Measurements from ENCODE around the gene RBMS3.

The RBMS3 gene

DNA sequence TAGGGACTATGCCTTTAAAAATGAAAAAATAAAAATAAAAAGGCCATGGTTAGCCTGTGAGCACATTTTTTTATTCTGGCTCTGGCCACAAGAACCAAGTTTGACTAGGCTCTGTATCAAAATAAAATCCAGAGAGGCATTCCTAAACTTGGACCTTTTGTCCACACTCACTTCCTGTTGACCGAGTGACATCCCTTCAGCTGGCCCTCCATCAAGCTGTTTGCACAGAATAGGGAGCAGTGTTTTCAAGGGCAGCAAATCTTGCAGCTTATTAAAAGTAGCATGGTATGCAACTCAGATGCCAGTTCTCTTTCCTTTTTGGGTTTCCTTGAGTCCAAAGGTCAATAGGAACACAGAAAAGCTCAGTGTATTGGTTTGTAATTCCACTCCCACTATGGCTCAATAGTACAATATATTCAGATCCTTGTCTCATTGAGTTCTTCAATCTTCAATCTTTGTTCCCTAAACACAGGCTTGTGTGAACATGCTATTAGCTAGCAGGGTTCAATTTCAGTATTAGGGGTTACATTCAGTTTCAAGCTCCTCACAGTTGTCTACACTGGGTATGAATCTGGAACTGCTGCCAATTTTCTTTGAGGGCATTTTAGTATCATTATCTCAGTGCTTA is 244.5 kb downstream of the RBMS3 start:
- DNase-seq (ENCODE audit: low read depth in 2 of 2): no peak

DNA sequence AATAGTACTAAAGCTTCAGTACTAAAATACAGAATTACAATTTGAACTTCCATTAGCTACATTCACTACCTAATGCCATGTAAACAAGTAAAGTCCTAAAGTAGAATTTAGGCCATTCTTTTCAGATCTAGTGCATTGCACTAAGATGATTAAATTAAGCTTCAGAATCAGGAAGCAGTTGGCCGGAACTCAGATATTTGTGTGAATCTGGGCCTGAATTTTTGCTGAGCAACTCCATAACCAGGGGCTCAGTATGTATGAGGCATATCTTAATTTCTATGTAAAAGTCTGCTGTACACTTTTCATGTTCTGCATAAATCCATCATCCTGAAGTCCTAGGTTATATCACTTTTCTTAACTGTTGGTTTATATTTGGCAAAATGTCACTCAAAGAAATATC is 246.4 kb downstream of the RBMS3 start:
- no peak for DNase-seq (ENCODE audit: low read depth in 2 of 2)

DNA sequence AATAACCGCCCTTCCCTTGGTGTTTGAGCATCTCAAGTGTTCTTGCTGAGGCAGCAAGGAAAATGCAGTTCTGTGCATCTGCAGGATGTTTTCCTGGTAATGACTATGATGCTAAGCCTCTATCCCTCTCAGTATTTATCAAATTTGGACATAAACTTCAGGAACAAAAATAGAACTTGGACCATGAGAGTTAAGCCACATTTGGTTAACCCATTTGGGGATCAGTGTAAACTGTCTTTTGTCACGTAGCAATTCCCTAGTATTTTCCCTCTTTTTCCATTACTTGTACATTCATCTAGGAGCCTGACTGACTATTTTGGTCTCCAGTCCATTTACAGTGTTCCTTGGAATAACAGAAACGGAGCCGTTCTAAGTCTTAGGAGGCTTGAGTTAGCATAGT is 250.8 kb downstream of the RBMS3 start:
- no peak for DNase-seq (ENCODE audit: low read depth in 2 of 2)

DNA sequence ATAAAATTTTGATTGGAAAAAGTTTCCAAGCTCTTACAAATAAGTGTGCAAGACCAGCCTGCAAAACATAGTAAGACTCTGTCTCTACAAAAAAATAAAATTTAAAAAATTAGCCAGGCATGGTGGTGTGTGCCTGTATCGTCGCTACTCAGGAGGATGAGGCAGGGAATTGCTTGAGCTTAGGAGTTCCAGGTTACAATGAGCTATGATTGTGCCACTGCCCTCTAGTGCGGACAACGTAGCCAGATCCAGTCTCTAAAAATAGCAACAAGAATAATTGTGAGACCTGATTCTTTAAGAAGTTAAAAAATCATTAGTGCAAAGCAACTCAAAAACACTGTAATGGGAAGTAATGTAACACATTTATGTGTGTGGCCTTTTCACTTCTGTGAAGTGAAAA is 251.6 kb downstream of the RBMS3 start:
- no peak for DNase-seq (ENCODE audit: low read depth in 2 of 2)

DNA sequence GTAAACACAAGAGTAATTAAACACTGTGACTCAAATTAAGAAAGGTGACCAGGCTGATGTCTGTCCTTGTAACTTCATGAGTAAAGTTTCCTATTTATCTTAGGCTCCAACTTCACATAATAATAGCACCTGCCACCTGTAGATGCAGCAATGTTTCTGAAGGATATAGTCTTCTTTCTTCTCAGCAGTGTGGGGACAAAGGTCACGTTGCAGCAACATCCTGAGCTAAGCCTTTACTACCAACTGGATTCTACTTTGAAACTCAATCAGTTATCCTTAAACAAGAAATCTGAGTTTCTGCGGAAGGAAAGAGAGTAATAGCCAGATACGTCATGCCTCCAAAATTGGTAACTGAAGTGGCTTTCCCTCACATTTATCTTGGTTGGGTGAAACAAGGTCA is 253.1 kb downstream of the RBMS3 start:
- no peak for DNase-seq (ENCODE audit: low read depth in 2 of 2)

DNA sequence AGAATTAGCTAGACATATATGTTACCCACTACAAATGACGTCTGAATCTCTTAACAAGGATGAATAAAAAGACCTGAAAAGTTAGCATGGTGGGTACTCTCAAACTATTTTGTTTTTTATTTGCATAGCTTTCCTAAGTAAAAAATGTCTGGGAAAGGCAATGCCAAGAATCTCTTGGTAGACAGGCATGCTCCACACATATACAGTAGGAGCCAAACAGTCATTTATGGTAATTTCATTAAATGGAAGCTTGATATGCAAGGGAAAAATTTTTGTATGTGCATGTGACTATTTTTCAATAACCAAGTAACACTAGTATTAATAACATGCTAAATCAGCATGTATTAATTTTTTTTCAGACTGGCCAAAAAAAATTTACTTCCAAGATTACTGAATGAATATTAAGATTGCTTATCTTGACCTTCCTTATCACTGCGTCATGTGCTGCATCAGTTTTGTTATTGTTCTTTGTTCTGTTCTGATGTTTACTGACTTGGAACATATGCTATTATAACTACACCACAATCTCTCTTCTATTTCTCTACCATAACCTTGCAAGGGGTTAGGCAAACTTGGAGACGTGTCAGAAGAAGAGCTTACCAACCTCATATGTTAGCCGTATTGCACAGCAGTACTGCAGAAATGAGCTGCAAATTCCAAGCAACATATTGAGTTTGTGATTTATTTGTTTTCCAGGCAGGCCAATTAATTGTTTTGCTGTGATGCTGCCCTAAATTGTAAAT is 255.3 kb downstream of the RBMS3 start:
- DNase-seq (ENCODE audit: low read depth in 2 of 2): no peak

DNA sequence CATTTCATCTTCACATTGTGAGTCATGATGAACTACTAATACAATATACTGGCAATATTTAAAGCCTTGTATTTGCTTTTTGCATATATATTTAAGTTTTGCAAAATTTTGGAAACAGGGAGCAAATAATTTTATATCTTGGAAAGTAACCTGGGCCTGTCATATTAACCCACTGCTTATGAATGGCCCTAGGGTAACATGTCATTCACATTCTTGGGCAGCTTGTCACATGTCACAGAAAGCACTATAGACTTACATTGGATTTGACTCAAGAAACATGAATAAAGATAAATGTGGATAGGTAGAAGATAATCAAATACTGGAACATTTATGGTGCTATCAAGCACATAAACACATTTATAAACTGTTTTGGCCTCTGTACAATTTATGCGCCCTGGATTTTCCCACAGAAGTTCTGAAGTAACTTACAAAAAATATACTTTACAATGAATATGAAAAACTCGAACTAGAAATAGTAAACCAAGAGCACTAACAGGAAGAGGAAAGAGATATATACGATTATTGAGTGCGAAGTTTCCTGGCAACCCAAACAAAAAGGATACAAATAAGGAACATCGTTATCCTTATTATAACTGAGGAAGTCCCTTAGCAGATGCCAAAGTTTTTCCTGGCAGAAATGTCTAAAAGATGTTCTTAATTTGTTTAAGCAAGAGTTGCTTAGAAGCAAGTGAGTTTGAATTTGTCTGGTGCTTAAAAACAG is 257.2 kb downstream of the RBMS3 start:
- DNase-seq (ENCODE audit: low read depth in 2 of 2): no peak

DNA sequence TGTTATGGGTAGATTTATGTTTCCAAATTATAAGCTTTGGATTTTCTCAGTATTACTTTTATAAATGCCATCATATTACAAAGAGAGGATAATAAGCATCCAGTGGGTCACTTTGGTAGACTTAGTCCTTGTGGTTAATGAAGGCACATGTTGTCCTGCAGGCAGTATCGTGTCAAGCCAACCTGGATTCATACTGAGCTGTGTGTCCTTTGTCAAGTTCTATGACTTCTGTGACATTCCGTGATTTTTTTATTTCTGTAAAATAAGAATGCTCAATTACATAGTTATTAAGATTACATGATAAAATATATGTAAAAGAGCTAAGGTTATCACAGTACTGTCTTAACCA is 257.7 kb downstream of the RBMS3 start:
- DNase-seq (ENCODE audit: low read depth in 2 of 2): no peak

DNA sequence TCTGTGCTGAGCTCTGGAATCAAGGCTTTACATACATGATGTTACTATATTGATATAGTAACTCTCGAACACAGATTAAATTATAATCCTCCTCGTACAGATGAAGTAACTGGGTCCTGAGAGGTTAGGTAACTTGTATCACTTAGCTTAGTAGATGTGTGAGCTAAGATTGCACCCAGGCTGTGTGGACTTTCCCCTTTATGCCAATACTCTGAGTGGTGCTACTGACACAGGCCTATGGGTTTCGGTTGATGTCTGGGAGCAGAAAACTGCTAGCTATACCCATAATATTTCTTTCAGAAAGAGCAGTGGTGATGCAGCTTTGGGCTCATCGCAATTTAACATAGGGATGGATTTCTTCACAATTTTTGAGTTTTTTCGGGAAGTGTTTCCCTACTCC is 259.7 kb downstream of the RBMS3 start:
- no peak for DNase-seq (ENCODE audit: low read depth in 2 of 2)

DNA sequence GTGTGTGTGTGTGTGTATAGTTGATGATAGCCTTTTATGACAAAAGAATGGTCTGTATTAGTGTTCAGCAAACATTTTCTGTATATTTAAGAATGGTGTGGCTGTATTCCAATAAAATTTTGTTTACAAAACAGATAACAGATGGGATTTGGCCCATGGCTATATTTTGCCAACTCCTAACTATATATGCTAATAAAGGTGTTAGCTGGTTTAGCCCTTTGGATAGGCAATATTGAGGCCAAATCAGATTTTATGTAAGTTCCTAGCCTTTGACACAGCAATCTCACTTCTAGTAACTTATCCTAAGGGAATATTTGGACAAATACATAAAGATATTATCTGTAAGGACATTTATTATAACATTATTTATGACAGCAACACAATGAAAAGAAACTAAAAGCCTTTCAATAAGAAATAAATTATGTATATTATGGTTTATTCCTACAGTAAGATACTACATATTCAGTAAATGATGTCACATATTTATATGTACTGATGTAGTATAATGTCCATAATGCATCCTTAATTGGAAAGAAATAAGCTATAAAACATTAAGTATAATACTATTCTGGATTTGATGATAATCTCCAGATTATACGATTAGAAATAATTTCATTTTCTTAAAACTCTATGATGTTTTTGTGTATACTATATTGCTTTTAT is 264.0 kb downstream of the RBMS3 start:
- DNase-seq (ENCODE audit: low read depth in 2 of 2): no peak

DNA sequence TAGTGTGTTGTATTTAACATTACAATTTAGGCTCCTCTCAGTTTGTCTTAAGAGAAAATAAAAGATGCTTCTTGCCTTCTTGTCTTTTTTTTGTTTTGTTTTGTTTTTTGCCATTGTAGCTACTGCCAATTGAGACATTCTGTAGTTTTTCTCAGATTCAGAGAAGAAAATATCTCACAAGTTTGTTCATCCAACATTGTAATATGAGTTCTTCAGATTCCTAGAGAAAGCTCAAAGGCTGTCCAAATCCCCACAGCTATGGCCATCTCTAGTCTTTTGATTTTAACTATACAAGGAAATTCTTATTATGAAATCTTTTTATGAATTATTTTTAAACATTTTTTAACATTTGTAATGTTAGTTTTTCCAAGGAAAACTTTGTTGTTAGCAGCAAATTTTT is 264.7 kb downstream of the RBMS3 start:
- DNase-seq (ENCODE audit: low read depth in 2 of 2): no peak

DNA sequence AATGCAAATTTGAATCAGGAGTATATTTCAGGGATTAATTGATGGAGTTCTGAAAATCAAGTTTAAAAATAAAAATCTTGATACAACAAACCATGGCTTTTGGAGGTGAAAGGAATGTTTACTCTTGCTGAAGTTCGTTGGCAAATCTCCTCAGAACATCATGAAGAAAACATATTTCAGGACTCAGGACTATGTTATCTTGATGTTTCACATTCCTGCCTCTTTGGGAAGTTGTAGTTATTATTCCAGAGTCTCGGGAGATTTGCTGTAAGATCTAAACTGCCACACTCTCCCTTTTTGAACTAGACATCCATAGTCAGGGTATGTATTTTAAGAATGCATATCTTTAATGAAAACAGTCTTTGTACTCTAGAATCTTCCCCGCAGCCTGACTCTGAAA is 271.2 kb downstream of the RBMS3 start:
- no peak for DNase-seq (ENCODE audit: low read depth in 2 of 2)

DNA sequence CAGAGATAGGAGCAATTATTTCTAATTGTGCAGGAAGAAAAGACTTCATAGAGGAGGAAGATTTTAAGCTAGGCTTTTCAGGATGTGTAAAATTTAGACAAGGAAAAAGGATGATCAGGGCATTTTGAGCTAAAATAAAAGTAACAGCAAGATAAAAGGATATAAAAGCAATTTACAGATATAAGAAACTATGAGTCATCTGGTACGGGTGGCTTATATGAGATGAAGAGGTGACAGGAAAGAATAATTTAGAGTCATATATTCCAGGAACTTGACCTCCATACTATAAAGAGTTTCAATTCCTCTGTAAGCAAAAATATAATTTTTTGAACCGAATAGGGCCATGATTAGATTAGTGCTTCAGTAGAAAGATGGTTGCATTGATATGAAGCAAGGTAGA is 273.7 kb downstream of the RBMS3 start:
- DNase-seq (ENCODE audit: low read depth in 2 of 2): no peak

DNA sequence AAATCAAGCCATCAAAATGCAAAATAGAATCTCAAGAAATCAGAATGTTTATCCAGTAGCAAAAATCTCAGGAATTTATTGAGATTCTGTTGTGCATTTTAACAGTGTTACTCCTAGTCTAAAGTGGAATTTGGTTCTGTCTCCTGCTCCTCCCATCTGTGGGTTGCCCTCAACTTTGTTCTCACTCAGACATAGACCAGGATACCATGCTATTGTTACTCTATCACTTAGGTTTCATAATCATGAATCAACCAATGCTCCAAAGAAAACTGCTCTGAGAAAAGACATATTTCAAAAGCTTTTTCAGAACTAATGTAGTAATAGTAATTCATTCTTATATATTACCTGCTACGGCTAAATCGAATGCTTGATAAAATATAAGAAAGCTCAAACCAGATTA is 274.7 kb downstream of the RBMS3 start:
- DNase-seq (ENCODE audit: low read depth in 2 of 2): no peak

DNA sequence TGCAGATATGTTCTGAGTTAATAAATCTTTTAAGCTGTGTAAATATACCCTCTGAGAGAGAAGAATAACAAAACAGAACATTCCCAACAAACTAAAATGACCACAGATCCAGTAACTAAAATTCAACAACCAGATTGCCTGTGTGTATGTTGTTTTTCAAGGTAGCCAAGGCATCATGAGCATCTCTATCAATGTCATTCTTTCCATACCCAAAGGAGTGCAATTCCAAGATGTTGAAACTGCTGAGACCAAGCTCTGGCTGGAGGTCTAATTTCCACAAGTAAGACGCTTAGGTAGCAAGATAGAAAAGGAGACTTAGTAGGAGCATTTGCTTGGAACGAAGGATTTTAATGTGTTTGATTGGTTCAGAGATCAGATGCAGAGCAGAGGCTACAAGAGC is 276.3 kb downstream of the RBMS3 start:
- DNase-seq (ENCODE audit: low read depth in 2 of 2): no peak

DNA sequence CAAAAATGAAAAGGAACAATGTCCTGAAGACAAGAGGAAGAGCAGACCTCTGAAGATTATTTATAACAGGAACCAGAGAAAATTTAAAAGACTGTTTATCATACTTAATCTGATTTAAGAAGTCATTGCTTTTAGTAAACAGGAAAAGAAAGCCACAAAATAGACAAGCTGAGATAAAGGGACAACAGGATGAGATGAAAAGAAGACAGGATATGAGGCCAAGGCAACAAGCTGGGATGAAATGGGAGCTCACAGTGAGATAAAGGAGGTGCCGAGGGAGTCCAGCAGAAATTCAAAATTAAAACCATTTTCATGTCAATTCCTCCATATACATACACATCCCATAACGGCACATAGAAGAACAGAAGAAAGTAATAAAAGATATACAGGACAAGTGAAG is 277.0 kb downstream of the RBMS3 start:
- DNase-seq (ENCODE audit: low read depth in 2 of 2): no peak

DNA sequence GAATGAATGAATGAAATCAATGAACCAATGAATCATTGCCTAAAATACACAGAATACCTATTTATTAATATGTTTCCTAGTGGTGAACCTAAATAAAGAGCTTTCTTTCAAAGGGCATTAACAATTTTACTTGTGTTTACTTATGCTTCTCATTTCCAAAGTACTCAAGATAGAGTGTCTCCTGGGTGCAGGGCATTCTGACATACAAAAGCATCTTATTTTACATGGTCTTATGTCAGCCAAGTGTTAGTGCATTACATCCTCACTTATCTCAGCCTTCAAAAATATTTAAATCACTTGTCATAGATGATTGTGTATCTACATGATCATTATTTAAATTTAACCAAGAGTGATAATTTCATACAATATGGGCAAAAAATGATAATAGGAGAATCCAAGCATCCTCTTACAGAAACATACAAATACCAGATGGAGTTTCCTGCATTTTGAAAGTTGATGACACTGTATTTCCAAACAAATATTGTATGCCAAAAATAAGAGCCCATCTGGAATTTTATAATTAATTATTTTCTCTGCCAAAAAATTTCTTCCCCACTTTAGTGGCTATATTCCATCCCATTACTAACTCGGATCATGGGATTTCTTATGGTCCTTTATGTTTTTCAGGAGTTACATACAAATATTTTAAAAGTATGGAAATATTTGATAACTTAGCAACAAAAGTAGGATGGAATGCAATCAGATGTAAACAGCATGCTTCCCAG is 279.0 kb downstream of the RBMS3 start:
- DNase-seq (ENCODE audit: low read depth in 2 of 2): no peak

DNA sequence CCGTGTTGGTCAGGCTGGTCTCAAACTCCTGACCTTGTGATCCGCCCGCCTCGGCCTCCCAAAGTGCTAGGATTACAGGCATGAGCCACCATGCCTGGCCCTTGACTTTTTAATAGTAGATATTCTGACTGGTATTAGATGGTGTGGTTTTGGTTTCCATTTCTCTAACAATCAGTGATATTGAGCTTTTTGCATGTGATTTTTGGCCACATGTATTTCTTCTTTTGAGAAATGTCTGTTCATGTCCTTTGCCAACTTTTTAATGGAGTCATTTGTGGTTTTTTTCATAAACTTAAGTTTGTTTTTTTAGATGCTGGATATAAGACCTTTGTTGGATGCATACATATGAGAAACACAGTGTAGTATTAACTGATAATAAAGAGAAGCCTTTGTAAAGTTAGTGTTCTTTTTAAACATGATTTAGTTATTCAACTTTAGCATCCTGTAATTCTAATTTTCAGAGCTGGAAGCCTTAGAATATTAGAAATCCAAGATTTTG is 280.8 kb downstream of the RBMS3 start:
- DNase-seq (ENCODE audit: low read depth in 2 of 2): no peak

DNA sequence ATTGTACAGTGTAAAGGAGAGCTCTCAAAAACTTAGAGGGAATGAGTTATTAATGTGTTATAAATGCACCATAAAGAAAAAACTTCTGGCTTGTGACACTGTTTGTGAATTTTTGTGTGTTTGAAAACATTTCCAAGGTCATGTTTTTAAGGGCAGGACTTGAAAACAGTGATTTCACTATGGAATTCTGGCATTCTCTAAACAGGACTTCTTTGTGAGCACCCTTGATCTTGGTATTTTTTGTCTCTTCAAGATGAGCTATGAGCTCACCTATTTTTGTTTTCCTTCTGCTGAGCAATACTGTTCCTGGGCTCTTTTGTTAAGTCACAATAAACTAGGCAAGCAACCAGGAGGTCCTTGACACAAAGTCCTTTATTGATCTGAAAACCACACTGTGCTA is 284.4 kb downstream of the RBMS3 start:
- DNase-seq (ENCODE audit: low read depth in 2 of 2): no peak

DNA sequence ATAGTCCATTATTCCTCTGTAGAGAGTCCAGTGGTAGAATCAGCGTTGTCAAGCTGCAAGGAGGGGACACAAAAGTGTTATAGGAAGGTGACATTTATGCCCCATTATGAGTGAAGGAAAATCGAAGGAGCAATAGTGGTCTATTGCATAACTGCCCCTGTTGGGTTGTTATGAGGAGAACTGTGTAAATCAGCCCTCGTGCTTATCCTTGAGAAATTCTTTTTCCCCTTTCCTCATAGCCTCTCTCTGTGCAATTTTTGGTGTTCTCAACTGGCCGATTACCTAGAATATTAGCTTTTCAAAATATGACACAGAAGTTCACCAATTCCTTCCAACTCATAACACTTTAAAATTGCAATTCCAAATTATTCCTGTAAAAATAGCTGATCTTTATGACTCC is 286.6 kb downstream of the RBMS3 start:
- DNase-seq (ENCODE audit: low read depth in 2 of 2): no peak

DNA sequence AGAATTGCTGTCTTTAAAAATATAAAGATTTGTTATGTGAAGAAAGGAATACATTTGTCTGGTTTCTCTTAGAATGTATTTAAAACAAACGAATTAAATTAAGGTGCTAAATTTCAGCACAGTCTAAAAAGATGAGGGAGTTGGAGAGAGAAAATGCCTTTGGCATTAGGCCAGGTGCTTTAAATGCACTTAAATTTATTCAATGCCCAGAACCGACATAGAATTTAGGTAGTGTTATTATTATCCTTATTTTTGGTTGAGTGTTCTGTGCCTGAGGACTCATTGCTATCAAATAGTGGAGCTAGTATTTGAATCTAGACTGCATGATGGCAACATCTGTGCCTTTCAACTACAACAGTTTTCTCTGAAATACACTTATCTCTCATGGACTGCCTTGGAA is 287.5 kb downstream of the RBMS3 start:
- no peak for DNase-seq (ENCODE audit: low read depth in 2 of 2)

DNA sequence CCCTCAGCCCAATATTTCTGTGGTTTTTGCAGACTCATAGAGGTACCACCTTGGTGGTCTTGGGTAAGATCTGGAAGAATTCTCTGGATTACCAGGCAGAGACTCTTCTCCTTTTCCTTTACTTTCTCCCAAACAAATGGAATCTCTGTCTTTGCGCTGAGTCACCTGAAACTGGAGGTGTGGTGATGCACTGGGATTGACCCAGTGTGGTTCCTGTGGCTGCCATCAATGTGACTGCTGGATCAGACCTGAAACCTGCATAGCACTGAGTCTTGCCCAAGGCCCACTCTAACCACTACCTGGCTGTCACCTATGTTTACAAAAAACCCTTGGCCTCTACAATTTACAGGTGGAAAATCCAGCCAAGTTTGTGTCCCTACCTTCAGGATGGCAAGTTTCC is 295.3 kb downstream of the RBMS3 start:
- DNase-seq (ENCODE audit: low read depth in 2 of 2): no peak
